ENCODE results near the gene CRYBA1.
"Not testable (repeated sequence)": the region's sequence is repeated elsewhere in the genome, so short reads cannot be mapped to it uniquely, and the experiment has no call there.

DNA sequence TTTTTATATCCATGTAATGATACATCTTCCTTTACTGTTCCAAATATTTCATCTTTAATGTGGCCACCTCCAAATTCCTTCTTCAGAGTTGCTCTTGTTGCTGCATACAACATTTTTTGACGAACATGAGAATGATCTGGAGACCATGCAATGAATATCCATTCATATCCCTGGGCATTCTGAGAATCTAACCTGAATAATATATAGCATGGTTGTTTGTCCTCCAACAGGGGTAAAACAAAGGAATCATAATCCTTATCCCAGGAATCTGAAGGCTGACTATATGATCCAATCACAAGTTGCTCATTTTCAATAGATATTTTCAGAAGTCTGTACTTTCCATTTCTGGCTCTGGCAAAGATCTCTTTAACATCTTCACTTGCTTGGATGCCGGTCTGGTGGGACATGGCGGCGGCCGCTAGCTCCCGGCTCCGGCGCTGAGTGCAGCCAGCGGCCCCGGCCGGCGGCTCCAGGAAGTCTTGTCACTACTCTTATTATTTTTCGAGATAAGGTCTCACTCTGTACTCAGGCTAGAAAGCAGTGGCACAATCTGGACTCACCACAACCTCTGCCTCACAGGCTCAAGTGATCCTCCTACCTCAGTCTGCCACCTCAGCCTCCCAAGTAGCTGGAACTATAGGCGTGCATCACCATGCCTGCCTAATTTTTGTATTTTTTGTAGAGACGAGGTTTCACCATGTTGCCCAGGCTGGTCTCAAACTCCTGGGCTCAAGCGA lies 42.4 kb upstream of the CRYBA1 start:
- TF ChIP-seq, protein P1, sequence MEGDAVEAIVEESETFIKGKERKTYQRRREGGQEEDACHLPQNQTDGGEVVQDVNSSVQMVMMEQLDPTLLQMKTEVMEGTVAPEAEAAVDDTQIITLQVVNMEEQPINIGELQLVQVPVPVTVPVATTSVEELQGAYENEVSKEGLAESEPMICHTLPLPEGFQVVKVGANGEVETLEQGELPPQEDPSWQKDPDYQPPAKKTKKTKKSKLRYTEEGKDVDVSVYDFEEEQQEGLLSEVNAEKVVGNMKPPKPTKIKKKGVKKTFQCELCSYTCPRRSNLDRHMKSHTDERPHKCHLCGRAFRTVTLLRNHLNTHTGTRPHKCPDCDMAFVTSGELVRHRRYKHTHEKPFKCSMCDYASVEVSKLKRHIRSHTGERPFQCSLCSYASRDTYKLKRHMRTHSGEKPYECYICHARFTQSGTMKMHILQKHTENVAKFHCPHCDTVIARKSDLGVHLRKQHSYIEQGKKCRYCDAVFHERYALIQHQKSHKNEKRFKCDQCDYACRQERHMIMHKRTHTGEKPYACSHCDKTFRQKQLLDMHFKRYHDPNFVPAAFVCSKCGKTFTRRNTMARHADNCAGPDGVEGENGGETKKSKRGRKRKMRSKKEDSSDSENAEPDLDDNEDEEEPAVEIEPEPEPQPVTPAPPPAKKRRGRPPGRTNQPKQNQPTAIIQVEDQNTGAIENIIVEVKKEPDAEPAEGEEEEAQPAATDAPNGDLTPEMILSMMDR (IDR thresholded peaks at IDR 0.05), result not testable (repeated sequence)
- TF ChIP-seq EZH2phosphoT487, EZH2 (IDR thresholded peaks at IDR 0.05): not testable (repeated sequence)

Measured in neural progenitor cell (in vitro differentiated cells).